ENCODE measurements around the gene COL18A1.
A peak's percentile ranks its signal among the peaks of the same experiment; 100 is the strongest.
"Not testable (repeated sequence)": the region's sequence is repeated elsewhere in the genome, so short reads cannot be mapped to it uniquely, and the experiment has no call there.

Gene COL18A1

DNA sequence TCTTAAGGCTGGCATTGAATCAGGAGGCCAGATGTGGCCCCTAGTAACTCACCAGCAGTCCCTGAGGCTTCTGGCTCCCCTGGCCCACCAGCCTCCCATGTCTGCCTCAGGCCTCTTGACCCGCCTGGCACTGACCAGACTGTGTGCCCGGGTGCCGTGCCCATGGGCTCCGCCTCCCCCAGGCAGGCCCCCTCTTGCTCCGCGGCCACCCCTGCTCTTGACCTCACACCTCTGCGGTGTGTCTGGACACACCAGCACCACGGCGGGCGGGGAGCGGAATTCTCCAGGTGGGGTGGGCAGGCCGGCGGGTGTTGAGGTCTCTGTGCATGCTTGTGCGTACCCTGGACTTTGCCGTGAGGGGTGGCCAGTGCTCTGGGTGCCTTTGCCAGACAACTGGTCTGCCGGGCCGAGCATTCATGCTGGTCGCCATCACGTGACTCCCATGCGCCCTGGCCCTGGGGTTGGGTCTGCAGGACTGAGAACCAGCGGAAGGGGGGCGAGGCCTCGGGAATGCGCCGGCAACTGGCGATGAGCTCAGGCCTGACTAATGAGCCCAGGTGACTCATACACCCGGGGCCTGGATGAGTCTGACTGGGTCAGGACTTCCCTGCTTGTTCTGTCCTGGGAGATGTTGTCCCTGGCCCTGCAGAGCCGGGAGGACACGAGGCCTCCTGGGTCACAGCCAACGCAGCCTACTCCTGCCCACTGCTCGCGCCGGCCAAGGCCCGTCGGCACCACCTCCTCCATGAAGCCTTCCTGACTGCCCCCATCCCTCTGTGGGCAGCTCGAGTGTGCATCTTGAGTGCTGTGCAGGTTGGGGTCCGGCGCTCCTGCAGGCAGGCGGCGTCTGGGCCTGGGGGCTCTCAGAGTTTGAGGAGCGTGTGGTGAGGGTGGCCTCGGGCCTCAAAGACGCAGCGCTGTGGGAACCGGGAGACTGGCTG lies 22.6 kb downstream of the COL18A1 start:
- peak; percentile 94 for DNase-seq (ENCODE audit: low read depth)

DNA sequence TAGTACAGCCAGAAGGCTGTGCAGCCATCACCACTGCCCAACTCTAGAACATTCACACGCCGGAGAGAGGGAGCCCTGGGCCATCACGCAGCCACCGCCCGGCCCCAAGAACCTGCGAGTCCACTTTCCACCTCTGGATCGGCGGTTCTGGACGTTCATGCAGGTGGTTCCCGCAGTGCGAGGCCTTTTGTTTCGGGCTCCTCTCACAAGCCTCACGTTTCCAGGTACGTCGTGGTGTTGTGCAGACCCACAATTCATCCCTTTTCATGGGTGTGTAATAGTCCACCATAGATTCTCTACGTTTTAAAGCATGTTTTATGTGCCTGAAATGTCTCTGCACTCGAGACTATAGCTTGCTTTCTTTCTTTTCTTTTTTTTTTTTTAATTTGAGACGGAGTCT lies 23.6 kb downstream of the COL18A1 start:
- no peak for DNase-seq (ENCODE audit: low read depth)

DNA sequence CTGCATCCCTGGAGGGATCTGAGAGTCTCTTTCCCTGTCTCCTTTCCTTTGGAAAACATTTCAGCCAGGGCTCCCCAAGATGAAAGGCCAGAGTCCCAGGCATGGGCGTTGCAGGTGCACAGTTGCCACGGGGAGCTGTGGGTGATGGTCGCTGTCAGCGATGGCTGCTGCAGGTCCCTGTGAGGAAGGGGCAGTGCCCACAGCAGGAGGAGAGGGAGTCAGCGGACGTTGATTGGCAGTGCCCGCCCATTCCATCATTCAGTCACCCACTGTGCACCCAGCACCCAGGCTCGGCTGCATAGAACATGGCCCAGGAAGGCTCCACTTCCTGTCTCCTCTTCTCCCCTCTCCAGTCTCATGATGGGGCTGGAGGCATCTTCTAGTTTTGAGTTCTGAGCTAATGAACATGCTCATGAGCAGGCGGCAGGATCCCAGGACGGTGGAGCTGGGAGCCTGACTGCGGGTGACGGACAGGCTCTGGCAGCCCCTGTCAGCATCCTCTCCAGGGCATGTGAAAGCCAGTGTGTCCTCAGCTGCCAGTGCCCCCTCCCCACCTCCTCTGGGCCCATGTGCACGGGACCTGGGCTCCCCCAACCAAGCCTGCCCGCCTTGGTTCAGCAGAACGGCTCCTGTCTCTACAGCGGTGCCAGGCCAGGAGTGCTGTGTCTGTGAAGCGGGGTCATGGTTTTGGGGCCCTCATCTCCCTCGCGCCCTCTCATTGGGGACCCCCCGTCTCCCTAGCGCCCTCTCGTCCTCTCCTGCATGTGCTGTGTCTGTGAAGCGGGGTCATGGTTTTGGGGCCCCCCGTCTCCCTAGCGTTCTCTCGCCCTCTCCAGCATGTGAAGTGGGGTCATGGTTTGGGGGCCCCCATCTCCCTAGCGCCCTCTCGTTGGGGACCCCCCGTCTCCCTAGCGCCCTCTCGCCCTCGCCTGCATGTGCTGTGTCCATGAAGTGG lies 24.5 kb downstream of the COL18A1 start:
- DNase-seq (ENCODE audit: low read depth): no peak

DNA sequence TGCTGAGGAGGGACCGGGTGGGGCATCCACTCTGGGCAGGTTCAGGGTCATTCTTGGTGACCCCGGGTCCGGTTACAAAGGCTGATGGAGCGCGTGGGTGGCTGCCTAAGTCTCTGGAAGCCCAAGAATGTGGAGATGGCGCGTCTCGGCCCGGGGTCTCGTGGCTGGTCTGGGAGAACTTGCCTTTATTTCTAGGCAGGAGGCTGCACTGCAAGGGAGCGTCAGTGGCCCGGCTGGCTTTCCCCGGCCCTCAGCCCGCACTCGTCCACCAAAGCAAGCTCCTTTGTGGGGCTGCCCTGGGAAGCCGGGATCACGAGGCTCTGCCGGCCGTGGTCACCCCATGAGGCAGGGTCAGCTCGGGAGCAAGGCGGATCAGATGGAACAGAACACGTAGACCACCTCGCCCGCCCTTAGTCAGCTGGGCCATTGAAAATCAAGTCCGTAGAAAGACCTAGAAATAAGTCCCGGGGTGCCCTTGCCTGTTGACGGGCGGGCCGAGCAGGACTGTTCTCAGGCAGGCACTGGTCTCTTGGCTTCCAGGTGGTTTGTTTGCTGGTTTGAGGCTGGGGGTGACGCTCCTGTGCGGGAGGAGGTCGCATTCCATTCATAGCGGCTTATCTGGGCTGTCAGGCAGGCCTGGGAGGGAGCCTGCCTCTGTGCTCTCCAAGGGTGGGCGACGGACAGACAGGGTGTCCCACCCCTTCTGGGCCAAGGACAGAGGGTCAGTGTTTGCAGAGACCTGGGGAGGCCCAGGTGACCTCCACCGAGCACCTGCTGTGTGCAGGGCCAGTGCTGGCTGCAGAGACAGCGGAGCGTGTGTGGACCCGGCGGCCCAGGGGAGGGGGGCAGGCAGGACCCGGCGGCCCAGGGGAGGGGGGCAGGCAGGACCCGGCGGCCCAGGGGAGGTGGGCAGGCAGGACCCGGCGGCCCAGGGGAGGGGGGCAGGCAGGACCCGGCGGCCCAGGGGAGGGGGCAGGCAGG lies 25.8 kb downstream of the COL18A1 start:
- DNase-seq (ENCODE audit: low read depth): no peak

DNA sequence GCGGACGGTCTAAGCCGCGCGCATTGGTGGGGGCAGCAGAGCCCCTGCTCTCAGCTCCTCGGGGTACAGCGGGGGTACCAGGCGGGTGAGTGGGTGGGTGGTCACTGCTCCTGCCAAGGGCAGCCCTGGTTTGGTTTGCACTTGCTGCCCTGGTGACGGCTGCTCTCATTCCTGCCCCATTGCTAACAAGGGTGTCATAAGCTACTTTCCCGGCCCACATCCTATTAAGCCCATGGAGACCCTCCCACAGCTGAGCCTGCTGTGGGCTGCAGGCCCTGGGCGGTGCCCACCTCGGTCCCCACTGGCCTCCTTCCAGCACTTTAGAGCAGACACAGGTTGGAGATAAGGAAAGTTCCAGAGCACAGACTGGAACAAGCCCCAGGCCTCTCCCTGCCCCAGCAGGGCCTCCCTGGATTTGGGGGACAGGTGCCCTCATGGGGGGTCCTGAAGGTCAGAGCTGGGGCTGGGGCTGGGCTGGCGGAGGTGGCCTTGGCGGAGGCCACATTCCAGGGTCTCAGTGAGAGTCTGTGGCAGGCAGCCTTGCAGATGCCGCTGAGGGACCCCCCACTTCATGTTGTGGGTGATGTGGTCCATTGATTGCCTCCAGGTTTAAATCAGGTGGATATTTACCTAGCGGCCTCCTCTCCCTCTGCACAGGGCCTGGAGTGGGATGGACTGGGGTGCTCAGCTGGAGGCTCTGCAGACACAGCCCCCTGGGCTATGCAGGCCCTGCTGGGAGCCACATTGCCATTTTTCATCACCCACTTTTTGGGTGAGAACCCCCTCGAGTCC lies 27.0 kb downstream of the COL18A1 start:
- no peak for DNase-seq (ENCODE audit: low read depth)

DNA sequence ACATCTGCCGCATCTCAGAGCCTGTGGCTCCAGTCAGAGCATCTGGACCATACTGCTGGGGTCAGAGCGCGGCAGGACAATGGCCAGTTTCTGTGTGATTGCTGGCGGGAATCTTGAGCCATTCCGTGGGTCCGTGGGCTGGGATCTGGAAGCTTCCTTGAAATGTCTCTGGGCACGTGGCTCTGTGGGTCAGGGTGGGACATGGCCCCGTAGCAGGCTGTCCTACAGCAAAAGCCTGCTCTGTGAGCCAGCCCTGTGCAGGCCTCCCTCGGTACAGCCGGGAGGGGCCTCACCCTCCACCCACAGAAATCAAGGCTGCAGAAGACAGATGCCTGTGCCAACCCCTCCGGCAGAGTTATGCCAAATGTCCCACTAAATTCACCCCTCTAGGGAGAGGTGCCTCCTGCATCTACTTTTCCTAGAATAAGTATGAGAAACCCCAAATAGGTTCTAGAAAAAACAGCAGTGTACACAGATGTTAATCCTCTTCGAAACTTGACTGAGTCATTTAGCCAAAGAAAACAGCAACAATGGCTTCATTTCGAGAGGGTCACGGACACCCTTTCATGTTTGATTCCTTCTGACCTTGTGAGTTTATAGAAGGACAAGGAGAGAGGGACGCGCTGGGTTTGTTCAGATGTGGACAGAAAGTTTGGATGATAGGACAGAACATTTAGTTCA lies 27.8 kb downstream of the COL18A1 start:
- DNase-seq (ENCODE audit: low read depth): no peak

DNA sequence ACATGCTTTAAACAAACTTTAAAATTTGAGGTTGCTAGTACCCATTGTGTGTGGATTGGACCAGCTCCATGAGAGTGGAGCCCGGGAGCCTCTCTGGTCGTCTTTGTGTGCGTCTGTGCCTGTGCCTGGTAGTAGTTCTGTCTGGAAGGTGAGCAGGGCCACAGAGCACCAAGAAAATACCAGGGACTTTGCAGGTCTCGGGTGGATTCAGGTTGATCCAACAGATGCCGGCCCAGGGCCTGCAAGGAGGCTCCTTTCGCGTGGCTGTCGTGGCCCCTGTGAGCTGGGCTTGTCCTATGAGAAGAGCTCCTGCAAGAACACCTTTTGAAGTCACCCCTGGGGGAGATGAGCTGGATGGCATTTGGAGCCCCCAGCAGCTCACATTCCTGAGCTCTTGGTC lies 28.3 kb downstream of the COL18A1 start:
- DNase-seq (ENCODE audit: low read depth): no peak

DNA sequence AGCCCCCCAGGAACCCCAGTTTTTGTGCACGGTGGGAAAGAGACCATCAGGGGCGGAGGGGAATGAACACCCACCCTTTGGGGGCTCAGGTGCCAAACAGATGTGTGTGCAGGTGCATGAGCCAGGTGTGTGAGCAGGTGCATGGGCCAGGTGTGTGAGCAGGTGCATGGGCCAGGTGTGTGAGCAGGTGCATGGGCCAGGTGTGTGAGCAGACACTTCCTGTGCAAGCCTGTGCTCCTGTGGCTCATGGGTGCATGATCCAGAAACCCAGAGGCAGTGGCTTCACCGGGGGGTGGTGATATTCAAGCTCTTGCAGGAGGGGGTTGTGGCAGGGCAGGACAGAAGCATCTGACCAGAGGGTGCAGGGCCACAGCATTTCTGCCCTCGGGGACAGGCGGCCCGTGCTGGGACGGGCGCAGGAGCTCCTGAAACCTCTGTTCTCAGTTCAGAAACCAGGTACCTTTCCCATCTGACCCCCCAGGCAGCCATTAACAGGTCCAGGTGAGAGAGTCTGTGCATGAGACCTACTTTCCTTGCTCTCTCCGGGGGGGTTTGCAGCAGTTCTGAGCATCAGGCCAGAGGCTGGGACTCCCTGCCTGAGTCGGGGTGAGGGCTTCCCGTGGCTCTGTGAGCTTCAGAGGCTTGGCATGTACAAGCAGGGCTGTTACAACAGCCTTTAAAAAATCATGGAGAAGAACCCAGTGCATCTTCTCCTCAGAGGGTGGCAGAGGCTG lies 29.1 kb downstream of the COL18A1 start:
- no peak for DNase-seq (ENCODE audit: low read depth)

DNA sequence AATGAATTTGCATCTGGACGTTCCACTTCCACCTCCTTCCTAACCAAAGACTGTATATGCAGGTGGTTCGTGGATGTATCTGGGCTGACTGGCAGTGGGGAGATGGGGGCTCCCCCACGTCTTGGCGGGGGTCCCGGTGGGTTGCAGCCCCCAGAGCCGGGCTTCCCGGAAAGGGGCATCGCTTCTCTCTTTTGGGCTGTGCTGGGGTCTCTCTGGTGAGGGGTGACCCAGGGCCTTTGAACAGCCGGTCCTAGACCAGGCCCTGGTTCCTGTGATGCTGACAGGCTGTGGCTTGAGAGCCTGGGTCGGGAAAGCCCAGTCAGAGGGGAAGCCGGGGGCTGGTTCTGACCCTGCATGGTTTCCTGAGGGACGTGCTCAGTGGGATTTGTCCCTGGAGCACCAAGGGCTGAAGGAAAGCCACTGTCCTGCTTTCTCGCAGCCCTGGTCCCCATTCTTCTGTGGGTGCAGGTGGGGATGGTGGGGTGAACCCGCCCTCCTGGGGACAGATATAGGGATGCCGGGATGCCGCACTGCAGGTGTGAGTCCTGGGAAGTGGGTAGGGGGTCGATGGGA lies 29.8 kb downstream of the COL18A1 start:
- DNase-seq (ENCODE audit: low read depth): no peak

DNA sequence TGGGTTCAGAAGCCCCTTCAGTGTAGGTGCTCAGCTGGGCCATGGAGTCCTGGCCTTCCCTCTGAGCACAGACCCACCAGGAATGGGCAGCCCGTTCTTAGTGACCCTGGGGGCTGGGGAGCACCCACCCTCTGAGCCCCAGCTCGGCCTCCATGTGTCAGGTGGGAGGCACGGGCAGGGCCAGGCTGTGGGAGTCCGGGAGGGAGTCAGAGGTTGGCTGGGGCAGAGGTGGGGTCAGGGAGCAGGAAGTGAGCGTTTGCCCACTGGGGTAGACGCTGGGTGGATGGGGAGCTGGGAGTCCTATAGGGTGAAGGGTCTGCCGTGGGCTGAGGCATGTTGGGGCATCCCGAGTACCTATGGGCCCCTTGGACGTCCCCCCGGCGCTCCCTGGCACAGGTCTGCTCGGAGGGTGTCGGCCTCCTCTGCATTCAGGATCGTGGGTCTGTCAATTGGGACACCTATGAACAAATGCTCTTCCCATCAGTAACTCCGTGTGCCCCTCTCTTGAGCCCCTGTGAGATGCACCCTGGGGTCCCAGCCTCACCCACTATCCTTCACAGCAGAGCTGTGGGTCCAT lies 30.5 kb downstream of the COL18A1 start:
- no peak for DNase-seq (ENCODE audit: low read depth)

DNA sequence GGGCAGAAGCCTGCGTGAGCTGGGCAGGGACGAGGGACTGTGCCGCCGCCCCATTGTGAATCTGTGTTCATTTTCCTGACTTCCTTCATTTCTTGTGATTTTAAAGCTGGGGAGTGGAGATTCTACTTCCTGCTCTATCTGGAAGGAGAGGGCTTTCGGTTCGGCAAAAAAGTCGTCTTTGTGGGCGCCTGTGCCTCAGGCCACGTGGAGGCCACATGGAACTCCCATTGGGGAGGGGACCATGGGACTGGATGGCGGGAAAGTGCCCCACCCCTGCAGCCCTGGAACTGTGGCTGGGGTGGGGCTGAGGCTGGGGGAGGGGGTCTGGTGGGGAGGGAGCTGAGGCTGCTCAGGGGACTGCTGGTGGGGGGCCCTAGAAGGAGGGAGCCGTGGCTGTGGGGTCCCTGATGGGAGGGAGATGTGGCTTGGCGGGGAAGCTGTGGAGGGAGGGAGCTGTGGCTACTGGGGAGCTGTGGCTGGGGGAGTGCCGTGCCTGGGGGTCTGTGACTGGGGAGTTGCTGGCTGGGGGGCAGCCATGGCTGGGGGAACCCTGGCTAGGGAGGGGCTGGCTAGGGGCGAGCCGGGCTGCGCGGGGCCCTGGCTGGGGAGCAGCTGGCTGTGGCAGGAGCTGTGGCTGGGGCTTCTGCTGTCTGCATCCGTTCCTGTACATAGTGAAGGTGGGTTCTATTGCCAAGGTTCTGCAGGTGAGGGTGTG lies 31.5 kb downstream of the COL18A1 start:
- DNase-seq (ENCODE audit: low read depth): no peak

DNA sequence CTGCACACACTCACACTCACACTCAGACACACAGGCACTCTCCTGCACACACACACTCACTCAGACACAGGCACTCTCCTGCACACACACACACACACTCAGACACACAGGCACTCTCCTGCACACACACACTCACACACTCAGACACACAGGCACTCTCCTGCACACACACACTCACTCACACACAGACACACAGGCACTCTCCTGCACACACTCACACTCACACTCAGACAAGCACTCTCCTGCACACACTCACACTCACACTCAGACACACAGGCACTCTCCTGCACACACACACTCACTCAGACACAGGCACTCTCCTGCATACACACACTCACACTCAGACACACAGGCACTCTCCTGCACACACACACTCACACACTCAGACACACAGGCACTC lies 32.9 kb downstream of the COL18A1 start:
- DNase-seq (ENCODE audit: low read depth): not testable (repeated sequence)

DNA sequence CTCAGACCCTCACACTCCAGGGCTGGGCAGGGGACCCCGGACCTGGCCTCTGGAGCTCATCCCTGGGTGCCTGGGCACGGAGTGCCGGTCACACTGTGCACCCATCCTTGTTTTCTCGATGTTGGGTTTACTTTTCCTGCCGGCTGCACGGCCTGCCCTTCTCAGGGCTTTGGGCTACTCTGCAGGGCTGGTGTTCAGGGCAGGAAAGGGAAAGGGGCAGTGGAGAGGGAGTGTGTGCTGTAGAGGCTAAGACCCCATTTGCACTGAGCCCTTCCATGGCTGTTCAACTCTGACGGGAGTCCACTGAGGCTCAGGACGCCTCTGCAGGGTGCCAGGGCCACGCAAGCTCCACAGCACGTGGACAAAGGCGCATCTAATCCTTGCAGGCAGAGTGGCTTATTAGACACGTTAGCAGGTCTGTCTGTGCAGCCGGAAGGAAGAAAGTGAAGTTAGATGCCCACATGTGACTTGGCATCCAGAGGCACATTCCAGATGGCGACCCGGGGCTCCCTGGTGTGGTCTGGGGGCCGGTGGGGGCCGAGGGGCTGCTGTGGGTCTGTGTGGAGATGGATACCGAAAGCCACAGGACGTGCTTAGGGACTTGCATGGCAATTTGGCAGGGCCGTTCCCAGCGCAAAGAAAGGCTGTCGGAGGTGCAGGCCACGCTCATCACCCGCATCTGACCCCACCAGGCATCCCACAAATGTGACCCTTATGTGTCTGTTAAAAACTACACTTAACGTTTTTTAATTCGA lies 33.6 kb downstream of the COL18A1 start:
- no peak for DNase-seq (ENCODE audit: low read depth)

DNA sequence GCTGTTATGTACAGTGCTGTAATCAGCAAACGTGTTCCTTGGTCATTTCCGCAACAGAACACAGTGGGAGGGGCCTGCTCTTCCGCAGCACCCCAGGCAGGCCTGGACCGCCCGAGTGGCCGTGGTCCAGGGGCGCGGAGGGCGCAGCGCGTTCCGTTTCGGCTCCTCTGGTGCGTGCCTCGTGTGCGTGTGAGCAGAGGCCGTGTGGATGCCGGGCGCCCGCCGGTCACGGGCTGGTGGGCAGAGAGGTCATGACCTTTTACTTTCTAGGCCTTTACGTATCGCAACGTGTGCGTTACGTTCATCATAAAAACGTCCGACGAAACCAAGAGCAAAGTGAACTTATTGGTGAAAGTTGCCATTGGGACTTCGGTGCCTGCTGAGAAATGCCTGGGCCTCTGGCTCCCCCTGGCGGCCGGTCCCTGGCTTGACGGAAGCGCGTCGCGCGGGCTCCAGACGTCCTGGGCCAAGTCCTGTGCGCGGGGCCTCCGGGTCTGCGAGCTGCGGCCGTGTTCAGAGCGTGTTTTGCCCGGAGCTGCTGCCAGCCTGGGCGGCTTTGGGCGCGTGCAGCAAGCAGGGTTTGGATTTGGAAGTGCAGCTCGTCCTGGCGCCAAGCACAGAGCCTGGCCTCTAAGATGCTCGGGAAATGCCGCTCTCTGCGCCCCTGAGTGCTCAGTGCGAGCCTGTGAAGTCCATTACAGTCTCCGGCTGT lies 34.4 kb downstream of the COL18A1 start:
- DNase-seq (ENCODE audit: low read depth): peak; percentile 76

DNA sequence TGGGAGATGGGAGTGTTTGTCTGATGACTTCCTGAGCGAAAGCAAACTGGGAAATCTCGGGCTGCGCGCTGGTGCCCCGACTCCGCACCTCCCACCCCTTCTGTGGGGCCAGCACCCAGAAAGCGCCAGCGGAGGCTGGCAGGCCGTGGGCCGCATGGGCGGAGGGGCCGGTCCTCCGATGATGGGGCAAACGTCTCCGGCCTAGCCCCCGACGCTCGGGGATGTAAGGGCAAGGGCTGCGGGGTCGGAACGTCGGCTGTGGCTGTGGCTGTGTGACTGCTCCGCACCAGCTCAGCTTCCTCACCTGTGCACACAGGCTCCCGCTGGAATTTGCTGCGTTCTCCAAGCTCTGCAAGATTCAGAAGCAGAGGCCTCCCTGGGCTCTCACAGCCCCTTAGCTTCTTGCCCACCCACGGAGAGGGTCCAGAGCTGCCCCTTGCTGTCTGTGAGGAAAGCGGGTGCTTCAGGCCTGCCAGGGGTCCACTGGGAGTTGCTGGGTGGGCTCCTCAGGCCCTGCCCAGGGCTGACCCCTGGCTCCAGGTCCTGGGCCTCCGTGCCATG lies 35.0 kb downstream of the COL18A1 start:
- DNase-seq (ENCODE audit: low read depth): no peak

DNA sequence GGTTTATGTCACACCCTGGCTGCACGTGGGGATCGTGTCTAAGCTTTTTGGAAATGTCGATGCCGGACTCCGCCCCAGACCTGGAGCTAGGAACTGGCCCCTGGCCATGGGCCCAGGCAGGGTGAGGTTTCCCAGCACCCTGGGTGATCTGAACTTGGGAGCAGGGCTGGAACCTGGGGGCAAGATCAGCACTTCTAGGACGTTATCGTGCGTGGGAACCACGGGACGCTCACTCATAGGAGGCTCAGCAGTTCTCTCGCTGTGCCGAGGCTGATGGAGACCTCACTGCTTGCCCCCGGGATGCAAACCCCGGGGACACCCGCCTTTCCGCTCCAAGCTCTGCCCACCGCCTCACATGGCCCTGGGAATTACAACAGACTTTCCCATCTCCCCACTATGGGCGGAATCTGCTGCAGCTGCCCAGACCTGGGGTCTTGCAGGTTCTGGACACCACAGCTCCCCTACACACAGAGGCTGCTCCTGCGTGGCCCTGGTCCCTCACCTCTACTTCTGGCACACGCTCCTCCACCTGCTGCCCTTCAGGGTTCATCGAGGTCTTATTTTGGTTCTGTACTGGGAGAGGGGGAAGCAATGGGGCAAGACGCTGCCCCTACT lies 35.9 kb downstream of the COL18A1 start:
- no peak for DNase-seq (ENCODE audit: low read depth)

Measured in GM04504 (cell line).